T-helper 1 cell treated with Interleukin-12 subunit alpha and Interleukin-12 subunit beta and Interleukin-4 antibody, amounts not matched to agents 30 μg/mL and 1 μg/mL, for 36 hours (primary cell): Measurements from ENCODE around the gene ZFHX3.
A peak's percentile ranks its signal among the peaks of the same experiment; 100 is the strongest.

Source experiments
- H3K27ac Mint-ChIP-seq: one replicate; pipeline ENCODE4 v1.8.0; 2021; ENCODE audit warnings: mild to moderate bottlenecking, mixed read lengths
- H3K27me3 Mint-ChIP-seq: one replicate; pipeline ENCODE4 v1.8.0; 2021; ENCODE audit warnings: low read depth, mixed read lengths
- H3K36me3 Mint-ChIP-seq: one replicate; pipeline ENCODE4 v1.8.0; 2021; ENCODE audit warnings: low read depth, mixed read lengths
- H3K4me1 Mint-ChIP-seq: one replicate; pipeline ENCODE4 v1.8.0; 2021; ENCODE audit warnings: low read depth, mixed read lengths
- H3K4me3 Mint-ChIP-seq: one replicate; pipeline ENCODE4 v1.8.0; 2021; ENCODE audit warnings: mild to moderate bottlenecking, moderate library complexity, mixed read lengths
- H3K9me3 Mint-ChIP-seq: one replicate; pipeline ENCODE4 v1.8.0; 2021; ENCODE audit warnings: mixed read lengths

ZFHX3 gene

DNA sequence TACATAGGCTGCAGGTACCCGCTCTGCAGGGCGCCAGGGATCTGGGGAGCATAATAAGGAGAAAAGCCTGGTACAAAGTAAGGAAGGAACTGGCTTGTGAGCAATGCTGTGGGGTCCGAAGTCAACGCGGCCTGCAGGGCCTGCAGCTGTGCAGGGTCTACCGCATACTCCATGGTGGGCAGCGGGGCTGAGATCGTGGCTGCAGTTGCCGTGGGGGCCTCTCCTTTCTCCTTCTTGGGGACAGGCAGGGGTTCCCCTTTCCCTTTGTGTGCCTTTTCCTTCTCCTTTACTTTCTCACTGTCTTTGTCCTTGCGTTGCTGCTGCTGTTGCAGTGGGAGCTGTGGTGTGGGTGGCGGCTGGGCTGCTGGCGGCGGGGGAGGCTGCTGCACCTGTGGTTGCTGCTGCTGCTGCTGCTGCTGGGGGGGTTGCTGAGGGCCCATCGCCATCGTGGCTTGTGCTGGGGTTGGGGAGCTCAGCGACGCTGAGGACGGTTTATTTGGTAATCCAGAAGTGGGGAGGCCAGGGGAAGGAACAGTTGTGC lies 259.6 kb downstream of the ZFHX3 start:
- Mint-ChIP-seq H3K4me1 (peaks cover 22% of the 10 kb centered on the region), H3K27ac (peak overlapping the region; percentile 21), H3K27me3 (peaks cover 48% of the 10 kb centered on the region), H3K36me3 (peaks cover 3% of the 10 kb centered on the region), H3K4me3 (peak overlapping the region; percentile 67), H3K9me3 (no peaks in the 10 kb centered on the region)

- Mint-ChIP-seq H3K27me3 (peaks cover 49% of the 10 kb centered on the region), H3K9me3 (no peaks in the 10 kb centered on the region), H3K36me3 (peaks cover 3% of the 10 kb centered on the region), H3K4me3 (peak overlapping the region; percentile 74), H3K27ac (peak overlapping the region; percentile 59), H3K4me1 (peaks cover 22% of the 10 kb centered on the region)
Measured at GRCh38 chr16:72787514-72788268, 260.2 kb downstream of the ZFHX3 start.

DNA sequence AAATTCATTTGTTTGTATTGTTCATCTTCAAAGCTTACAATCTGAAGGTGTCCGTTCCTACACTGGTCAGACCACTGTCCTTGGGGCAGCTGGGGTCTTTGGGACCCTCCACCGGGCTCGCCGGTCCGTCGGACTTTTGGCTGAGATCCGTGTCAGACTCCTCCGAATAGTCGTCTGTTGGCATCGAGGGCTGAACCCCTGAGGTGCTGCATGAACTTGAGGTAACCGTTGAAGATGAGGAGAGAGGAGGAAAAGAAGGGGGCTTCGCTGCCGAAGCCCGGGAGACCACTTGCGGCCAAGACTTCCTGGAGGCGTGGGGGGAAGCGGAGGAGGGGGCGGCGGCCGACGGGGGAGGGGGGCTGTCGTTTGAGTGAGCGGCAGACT lies 260.8 kb downstream of the ZFHX3 start:
- Mint-ChIP-seq H3K4me1 (peaks cover 22% of the 10 kb centered on the region), H3K9me3 (no peaks in the 10 kb centered on the region), H3K4me3 (peak overlapping the region; percentile 74), H3K36me3 (peaks cover 3% of the 10 kb centered on the region), H3K27me3 (peaks cover 49% of the 10 kb centered on the region), H3K27ac (peak overlapping the region; percentile 59)

GRCh38 chr16:72786606-72787005 lies 261.3 kb downstream of the ZFHX3 start:
- Mint-ChIP-seq H3K4me3 (peak overlapping the region; percentile 42), H3K9me3 (no peaks in the 10 kb centered on the region), H3K36me3 (peaks cover 3% of the 10 kb centered on the region), H3K4me1 (peaks cover 22% of the 10 kb centered on the region), H3K27ac (no peak overlapping the region), H3K27me3 (peaks cover 46% of the 10 kb centered on the region)

- Mint-ChIP-seq H3K4me3 (no peak overlapping the region), H3K36me3 (peaks cover 3% of the 10 kb centered on the region), H3K27ac (no peak overlapping the region), H3K4me1 (peaks cover 22% of the 10 kb centered on the region), H3K27me3 (peaks cover 51% of the 10 kb centered on the region), H3K9me3 (no peaks in the 10 kb centered on the region)
Measured at GRCh38 chr16:72785886-72786285, 262.0 kb downstream of the ZFHX3 start.

DNA sequence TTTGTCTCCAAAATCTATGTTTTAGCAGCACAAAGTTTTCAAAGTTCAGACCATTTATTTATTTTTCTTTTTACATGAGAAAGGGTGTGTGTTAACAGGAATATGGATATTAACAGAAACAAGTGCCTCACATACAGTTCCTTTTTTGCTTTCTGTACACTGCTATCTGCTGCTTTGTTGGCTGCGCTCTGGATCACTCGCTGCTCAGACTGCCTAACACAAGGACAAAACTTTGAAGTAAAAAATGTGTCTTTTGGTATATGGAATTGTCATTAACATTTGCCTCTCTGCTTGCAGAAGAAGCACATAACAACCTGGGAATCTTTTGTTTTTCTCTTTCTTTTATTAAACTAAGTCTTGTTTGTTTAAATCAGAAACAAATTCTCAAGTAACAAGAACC lies 262.8 kb downstream of the ZFHX3 start:
- Mint-ChIP-seq H3K27me3 (peaks cover 51% of the 10 kb centered on the region), H3K27ac (no peak overlapping the region), H3K9me3 (no peaks in the 10 kb centered on the region), H3K36me3 (peaks cover 3% of the 10 kb centered on the region), H3K4me3 (no peak overlapping the region), H3K4me1 (peaks cover 22% of the 10 kb centered on the region)

- Mint-ChIP-seq H3K27me3 (peaks cover 40% of the 10 kb centered on the region), H3K9me3 (no peaks in the 10 kb centered on the region), H3K4me1 (peaks cover 22% of the 10 kb centered on the region), H3K27ac (no peak overlapping the region), H3K36me3 (no peaks in the 10 kb centered on the region), H3K4me3 (no peak overlapping the region)
Measured at GRCh38 chr16:72783716-72784318, 264.1 kb downstream of the ZFHX3 start.

DNA sequence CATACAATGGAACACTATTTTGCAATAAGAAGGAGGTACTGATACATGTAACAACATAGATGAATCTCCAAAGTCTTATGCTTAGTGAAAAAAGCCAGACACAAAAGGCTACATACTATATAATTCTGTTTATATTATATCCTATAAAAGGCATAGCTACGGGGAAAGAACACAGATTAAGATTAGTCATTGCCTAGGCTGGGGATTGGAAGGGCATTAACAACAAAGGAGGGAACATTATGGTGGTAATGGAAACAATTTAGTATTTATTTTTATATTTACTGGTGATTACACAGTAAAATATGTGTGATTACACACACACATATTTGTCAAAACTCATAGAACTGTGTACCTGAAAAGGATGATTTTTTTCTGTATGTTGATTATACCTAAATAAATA lies 278.1 kb downstream of the ZFHX3 start:
- Mint-ChIP-seq H3K27me3 (no peaks in the 10 kb centered on the region), H3K27ac (no peak overlapping the region), H3K9me3 (peaks cover 2% of the 10 kb centered on the region), H3K4me3 (no peak overlapping the region), H3K36me3 (no peaks in the 10 kb centered on the region), H3K4me1 (peaks cover 2% of the 10 kb centered on the region)

DNA sequence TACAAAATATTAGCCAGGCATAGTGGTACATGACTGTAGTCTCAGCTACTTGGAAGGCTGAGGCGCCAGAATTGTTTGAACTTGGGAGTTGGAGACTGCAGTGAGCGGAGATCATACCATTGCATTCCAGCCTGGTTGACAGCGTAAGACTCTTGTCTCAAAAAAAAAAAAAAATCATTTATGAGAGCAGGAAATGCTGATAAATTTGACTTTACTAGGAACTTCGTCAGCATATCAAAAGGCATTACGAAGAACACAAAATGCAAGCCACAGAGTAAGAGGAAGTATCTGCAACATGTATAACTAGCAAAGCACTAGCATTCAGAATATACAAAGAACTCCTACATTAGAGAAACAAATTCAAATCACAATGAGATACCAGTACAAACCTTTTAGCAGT lies 279.3 kb downstream of the ZFHX3 start:
- H3K36me3 Mint-ChIP-seq, result no peaks in the 10 kb centered on the region
- H3K4me3 Mint-ChIP-seq, result no peak overlapping the region
- H3K9me3 Mint-ChIP-seq, result peaks cover 2% of the 10 kb centered on the region
- no peak overlapping the region for H3K27ac Mint-ChIP-seq
- H3K27me3 Mint-ChIP-seq, result no peaks in the 10 kb centered on the region
- H3K4me1 Mint-ChIP-seq, result peaks cover 2% of the 10 kb centered on the region

DNA sequence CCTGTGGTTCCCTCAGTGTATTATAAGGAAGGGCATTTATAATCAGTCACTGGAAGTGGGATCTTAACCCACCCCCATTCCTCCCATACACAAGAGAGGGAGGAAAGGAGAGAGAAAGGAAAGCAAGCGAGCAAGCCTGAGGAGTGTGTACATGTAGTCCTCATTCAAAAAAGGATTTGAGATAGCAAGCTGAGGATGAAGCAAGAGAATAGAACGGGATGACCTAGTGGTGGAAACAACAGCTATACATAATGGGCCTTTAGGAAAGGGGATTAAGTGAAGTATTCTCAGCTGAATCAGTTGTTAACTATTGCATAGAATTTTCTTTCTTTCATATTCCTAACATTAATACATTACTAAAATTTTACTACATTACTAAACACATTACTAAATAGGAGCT lies 281.4 kb downstream of the ZFHX3 start:
- Mint-ChIP-seq H3K4me3 (no peak overlapping the region), H3K4me1 (peaks cover 2% of the 10 kb centered on the region), H3K27ac (no peak overlapping the region), H3K9me3 (no peaks in the 10 kb centered on the region), H3K27me3 (no peaks in the 10 kb centered on the region), H3K36me3 (no peaks in the 10 kb centered on the region)

- Mint-ChIP-seq H3K9me3 (no peaks in the 10 kb centered on the region), H3K27me3 (no peaks in the 10 kb centered on the region), H3K4me3 (no peak overlapping the region), H3K27ac (no peak overlapping the region), H3K36me3 (no peaks in the 10 kb centered on the region), H3K4me1 (peaks cover 2% of the 10 kb centered on the region)
Measured at GRCh38 chr16:72764015-72764654, 283.8 kb downstream of the ZFHX3 start.

- H3K36me3 Mint-ChIP-seq, result no peaks in the 10 kb centered on the region
- no peaks in the 10 kb centered on the region for H3K4me1 Mint-ChIP-seq
- no peak overlapping the region for H3K27ac Mint-ChIP-seq
- peaks cover 11% of the 10 kb centered on the region for H3K9me3 Mint-ChIP-seq
- no peak overlapping the region for H3K4me3 Mint-ChIP-seq
- H3K27me3 Mint-ChIP-seq, result no peaks in the 10 kb centered on the region
Measured at GRCh38 chr16:72760581-72760980, 287.3 kb downstream of the ZFHX3 start.

DNA sequence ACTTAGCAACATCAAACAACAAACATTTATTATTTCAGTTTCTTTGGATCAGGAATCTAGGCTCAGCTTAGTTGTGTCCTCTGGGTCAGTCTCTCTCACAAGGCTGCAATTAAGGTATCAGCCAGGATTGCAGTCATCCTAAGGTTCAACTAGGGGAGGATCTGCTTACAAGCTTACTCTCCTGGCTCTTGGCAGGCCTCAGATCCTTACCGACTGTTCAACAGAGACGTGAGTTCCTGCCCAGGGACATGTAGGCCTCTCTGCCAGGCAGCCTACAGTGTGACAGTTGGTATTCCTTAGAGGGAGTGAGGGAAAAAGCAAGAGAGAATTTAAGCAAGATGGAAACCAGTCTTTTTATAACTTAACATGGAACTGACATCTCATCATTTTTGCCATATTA lies 294.0 kb downstream of the ZFHX3 start:
- Mint-ChIP-seq H3K36me3 (no peaks in the 10 kb centered on the region), H3K27me3 (no peaks in the 10 kb centered on the region), H3K4me3 (no peak overlapping the region), H3K9me3 (peaks cover 11% of the 10 kb centered on the region), H3K27ac (no peak overlapping the region), H3K4me1 (no peaks in the 10 kb centered on the region)

GRCh38 chr16:72752004-72752695 lies 295.8 kb downstream of the ZFHX3 start:
- H3K4me3 Mint-ChIP-seq, result no peak overlapping the region
- H3K4me1 Mint-ChIP-seq, result no peaks in the 10 kb centered on the region
- H3K9me3 Mint-ChIP-seq, result no peaks in the 10 kb centered on the region
- H3K36me3 Mint-ChIP-seq, result no peaks in the 10 kb centered on the region
- no peaks in the 10 kb centered on the region for H3K27me3 Mint-ChIP-seq
- H3K27ac Mint-ChIP-seq, result no peak overlapping the region
